Muscle of leg (tissue), 11 donors: Measurements from ENCODE around the gene SLC25A29. TPM values are rescaled to one million over a fixed set of nuclear protein-coding genes. Genes with fewer than 3 reads are reported as not detected.
A peak's percentile ranks its signal among the peaks of the same experiment; 100 is the strongest.

Experiments used
- DNase-seq: peaks from one replicate; pipeline ENCODE4 v3.0.0; 2013
- H3K27ac ChIP-seq: one replicate; pipeline ENCODE4 v1.5.1; 2013; ENCODE audit warnings: mild to moderate bottlenecking, low read length, control low read depth
- H3K27me3 ChIP-seq: one replicate; pipeline ENCODE4 v1.6.1; 2013; ENCODE audit warnings: low read length; ENCODE audit not compliant: control insufficient read depth, insufficient read depth
- H3K36me3 ChIP-seq: one replicate; pipeline ENCODE4 v1.6.1; 2013; ENCODE audit warnings: low read length; ENCODE audit not compliant: control insufficient read depth, insufficient read depth
- H3K4me1 ChIP-seq: one replicate; pipeline ENCODE4 v1.6.1; 2013; ENCODE audit warnings: low read length; ENCODE audit not compliant: control insufficient read depth, insufficient read depth
- H3K4me3 ChIP-seq: one replicate; pipeline ENCODE4 v1.5.1; 2013; ENCODE audit warnings: low read length, control low read depth
- H3K9me3 ChIP-seq: replicated peaks from 2 replicates; pipeline ENCODE4 v1.6.1; 2013; ENCODE audit warnings: low read depth, low read length; ENCODE audit not compliant: control insufficient read depth
- WGBS: methylation state at CpG from one replicate; pipeline ENCODE4 v1.1.5; 2013; ENCODE audit warnings: missing lambda C conversion rate; ENCODE audit not compliant: insufficient coverage; 5-methylcytosine and 5-hydroxymethylcytosine counted together
- polyA plus RNA-seq, 8 donors: library from polyadenylated mRNA; unstranded; fragments of 120-200 nt; gene quantifications; one replicate each; pipeline versions ENCODE4 v1.2.1 to v1.2.3, GENCODE V29; 2013; ENCODE audit warnings: inconsistent platforms in 1 of 8, low replicate concordance in 1 of 8; ENCODE audit not compliant: insufficient read length in 8 of 8, insufficient read depth in 1 of 8
- total RNA-seq: library from RNA; stranded (reverse); fragments of 120-200 nt; gene quantifications from one replicate; pipeline ENCODE4 v1.2.4, GENCODE V29; 2013

SLC25A29 gene
- total and polyA plus RNA-seq, 9 donors = 16.0 to 49.0 (median 30.4) TPM

DNA sequence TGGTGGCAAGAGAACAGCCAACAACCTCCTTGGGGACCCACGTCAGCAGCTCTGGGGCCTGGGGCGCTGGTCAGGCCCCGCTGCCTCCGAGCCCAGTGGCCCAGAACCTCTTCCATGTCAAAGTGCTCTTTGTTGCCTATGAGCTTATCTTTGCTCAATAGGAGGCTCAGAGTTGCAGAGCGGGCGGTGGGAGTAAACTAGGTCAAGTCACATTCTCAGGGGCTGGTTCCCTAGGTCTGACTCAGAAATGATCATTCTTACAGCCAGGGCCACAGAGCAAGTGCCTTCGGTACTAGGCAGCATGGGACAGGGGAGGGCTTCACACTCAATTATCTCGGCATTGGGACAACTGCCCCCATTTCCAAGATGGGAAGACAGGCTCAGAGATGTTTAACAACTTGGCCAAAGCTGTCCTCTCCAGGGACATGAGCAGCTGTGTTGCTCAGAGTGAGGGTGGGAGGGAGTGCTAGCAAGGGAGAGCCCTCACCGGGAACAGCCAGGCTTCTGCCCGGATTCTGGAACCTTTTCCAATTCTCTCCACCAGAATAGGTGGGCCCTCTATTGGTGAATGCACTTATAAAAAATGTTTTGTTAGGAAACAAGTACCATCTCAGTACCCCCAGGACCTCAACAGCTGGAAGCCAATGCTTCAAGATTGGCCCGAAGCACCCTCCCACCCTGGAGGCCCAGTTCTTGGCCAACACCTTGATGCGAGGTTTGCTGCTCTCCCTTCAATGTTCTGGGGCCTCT is 11.9 kb downstream of the SLC25A29 start:
- H3K27me3 ChIP-seq = no peaks in the 10 kb centered on the region
- H3K9me3 ChIP-seq = no peaks in the 10 kb centered on the region
- H3K27ac ChIP-seq = no peak overlapping the region
- no peak overlapping the region for H3K4me3 ChIP-seq
- 75% methylated on average over 9 of the region's 12 CpGs for WGBS
- peaks cover 36% of the 10 kb centered on the region for H3K36me3 ChIP-seq
- peaks cover 42% of the 10 kb centered on the region for H3K4me1 ChIP-seq
- peak; percentile 79 for DNase-seq

DNA sequence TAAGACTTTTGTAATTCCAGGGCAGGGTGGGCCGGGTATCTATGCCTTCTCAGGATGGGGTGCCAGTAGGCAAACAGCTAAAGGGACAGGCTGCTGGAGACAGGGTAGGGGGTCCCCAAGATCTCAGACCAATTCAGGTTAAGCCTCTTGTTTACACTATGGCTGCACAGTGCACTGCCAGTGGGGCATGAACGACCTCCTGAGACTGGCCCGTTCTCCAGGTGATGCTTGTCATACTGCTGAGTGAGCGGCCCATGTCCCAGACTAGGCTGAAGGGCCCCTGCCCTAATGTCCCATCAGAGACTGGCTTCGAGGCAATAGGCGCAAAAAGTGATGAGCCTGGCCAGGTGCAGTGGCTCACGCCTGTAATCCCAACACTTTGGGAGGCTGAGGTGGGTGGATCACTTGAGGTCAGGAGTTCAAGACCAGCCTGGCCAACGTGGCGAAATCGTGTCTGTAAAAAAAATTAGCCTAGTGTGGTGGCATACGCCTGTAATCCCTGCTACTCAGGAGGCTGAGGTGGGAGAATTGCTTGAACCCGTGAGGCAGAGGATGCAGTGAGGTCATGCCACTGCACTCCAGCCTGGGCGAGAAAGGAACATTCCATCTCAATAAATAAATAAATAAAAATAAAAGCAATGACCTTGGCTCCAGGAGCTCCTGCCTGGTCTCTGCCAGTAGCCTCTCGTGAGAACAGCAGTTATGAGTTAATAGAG is 12.6 kb downstream of the SLC25A29 start:
- no peak overlapping the region for H3K27ac ChIP-seq
- 79% methylated on average over 9 of the region's 14 CpGs for WGBS
- H3K4me1 ChIP-seq = peaks cover 47% of the 10 kb centered on the region

DNA sequence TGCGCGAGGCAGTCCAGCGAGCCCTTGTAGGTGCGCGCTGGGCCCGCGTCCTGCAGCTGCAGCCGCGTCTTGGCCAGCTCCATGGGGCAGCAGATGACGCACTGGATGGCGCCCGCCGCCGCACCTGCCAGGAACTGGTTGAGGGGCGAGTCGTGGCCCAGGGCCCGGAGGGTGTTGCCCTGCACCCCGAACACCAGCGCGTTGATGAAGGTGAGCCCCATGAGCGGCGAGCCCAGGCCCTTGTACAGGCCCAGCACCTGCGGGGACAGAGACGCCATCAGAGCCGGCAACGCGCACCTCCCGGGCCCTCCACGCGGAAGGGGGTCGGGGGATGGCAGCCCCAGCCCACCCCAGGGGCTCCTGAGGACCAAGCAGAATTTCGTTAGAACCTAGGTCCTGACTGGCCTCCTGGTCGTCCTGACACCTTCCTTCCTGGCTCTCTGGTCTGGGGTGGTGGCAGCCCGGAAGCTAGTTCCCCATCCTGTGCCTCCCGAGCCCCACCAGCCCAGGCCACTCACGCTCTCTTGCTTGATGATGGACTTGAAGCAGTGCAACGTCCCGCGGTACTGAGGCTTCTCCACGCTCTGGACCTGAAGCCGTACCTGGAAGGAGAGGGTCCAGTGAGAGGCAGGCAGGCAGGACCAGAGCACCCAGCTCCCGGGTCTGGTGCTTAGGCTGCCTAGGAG is 13.3 kb downstream of the SLC25A29 start:
- 92% methylated on average over 42 of the region's 42 CpGs for WGBS
- H3K4me1 ChIP-seq = peaks cover 47% of the 10 kb centered on the region
- H3K4me3 ChIP-seq = no peak overlapping the region
- no peaks in the 10 kb centered on the region for H3K27me3 ChIP-seq
- no peak for DNase-seq
- peaks cover 36% of the 10 kb centered on the region for H3K36me3 ChIP-seq
- H3K9me3 ChIP-seq = no peaks in the 10 kb centered on the region
- H3K27ac ChIP-seq = no peak overlapping the region

More for the DNA sequence above, 12.6 kb downstream of the SLC25A29 start:
- Histone ChIP-seq H3K36me3 (peaks cover 36% of the 10 kb centered on the region), H3K27me3 (no peaks in the 10 kb centered on the region), H3K9me3 (no peaks in the 10 kb centered on the region), H3K4me3 (no peak overlapping the region)
- no peak for DNase-seq

DNA sequence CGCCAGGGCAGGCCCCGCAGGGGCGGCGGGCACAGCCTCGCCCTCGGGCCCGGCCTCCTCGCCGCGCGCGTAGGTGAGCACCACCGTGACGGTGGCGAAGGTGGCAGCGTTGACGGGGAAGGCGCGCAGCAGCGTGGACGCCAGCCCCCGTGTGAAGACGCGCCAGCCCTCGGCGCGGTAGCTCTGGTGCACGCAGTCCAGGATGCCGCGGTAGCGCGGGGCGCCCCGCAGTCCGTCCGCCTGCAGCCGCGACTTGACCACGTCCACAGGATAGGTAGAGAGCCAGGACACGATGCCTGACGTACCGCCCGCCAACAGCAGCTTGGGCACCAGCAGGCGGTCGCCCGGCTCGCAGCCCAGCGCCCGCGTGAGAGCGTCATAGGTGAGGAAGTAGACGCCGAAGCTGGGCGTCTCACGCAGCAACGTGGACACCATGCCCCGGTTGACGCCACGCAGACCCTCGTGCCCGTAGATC is 13.9 kb downstream of the SLC25A29 start:
- Histone ChIP-seq H3K36me3 (peaks cover 36% of the 10 kb centered on the region), H3K4me1 (peaks cover 43% of the 10 kb centered on the region), H3K27me3 (no peaks in the 10 kb centered on the region), H3K27ac (no peak overlapping the region), H3K4me3 (no peak overlapping the region), H3K9me3 (no peaks in the 10 kb centered on the region)
- 95% methylated on average over 61 of the region's 61 CpGs for WGBS
- DNase-seq = no peak

DNA sequence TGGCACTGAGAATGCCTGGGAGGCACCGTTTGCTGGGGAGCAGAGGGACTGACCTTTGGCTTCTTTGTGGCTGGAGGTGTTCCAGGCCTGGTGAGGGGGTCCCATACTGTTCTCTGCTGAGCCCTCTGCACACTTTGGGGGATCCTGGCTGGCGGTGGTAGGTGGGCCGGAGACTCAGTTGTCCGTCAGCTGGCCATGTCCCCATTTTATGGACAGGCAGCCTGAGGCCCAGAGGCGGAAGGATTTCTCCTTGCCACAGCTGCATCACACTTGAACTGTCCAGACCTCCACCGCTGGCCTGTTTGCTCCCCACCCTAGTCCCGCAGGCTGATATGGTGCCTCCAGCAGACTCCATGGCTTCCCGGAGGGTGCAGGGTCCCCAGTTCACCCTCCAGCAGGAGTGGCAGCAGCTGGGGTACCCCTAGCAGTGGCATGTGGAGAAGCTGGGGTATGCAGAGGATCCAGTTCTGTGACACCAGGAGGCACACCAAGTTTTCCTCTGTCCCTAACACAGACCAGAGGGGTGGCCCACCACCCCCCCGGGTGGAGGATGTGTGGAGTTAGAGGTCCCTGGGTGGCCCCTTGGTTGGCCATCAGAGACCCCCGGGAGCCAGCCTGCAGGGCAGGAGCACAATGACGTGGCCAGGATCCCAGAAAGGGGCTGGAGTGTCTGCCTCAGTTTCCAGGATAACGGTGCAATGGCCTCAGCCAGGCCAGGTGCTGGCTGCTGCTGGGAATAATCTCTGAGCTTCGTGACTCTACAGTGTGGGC is 14.8 kb downstream of the SLC25A29 start:
- Histone ChIP-seq H3K36me3 (peaks cover 32% of the 10 kb centered on the region), H3K4me1 (peaks cover 37% of the 10 kb centered on the region), H3K9me3 (no peaks in the 10 kb centered on the region), H3K4me3 (no peak overlapping the region), H3K27ac (no peak overlapping the region), H3K27me3 (no peaks in the 10 kb centered on the region)
- WGBS = 84% methylated on average over 13 of the region's 13 CpGs
- DNase-seq = no peak

DNA sequence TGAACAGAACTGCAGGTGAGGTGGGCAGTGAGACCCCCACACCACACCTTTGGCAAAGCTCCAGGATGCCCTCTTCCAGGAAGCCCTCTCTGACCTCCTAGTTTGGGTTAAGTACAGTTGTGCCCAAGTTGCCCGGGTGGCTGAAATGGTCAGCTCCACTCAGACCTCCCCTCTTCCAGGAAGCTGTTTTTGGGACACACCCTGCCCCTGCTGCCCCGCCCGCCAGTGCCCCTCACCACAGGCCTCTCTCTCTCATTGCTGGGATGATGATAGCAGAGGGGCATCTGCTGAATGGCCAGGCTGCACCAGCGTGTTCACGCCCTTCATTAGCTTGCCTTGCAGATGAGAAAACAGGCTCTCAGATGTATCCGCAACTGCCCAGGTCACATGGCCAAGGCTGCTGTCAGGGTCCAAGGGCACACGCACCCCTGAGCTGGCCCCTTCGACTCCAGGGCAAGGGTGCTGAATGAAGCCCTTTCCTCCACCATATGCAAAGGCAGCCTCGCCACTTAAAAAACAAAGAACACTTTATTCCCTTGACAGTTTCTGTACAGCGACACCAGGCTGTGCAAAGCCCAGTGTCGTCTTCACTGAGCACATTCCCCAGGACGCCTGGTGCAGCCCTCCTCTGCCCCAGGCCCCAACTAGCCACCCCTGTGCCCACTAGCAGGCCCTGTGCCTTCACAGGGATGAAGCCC is 15.5 kb downstream of the SLC25A29 start:
- no peaks in the 10 kb centered on the region for H3K9me3 ChIP-seq
- DNase-seq = no peak
- H3K4me1 ChIP-seq = peaks cover 42% of the 10 kb centered on the region
- H3K27ac ChIP-seq = no peak overlapping the region
- H3K4me3 ChIP-seq = no peak overlapping the region
- H3K36me3 ChIP-seq = peaks cover 32% of the 10 kb centered on the region
- 85% methylated on average over 9 of the region's 12 CpGs for WGBS
- H3K27me3 ChIP-seq = no peaks in the 10 kb centered on the region

DNA sequence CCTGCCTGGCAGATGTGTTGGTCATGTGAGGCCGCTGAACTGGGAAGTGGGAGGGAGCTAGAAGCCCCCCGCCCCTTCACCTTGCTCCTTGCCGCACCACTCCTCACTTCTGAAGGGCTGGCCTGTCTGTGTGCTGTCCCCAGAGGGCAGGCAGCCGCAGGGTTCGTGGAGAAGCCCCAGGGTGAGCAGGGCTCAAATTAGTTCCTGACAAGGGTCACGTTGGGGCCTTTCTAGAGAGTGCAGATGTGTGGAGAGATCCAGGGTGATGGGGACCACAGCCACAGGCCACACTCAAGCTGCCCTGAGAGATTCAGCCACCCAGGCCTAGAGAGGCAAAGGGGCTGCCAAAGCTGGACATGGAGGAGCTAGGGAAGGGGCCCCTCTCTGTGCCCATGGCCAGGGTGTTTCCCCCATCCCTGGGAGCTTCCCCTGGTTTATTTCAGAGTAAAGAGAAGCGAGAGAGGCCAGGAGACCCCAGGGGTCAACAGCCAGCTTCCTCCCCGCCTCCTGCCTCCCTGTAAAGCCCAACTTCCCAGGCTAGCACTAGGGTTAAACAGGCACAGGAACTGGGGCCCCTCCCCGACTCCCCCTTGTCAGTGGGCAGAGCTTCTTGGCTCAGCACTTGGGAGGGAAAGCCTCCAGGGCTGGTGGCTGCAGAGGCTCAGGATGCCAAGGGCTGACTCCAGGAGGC is 16.2 kb downstream of the SLC25A29 start:
- Histone ChIP-seq H3K36me3 (peaks cover 30% of the 10 kb centered on the region), H3K4me1 (peaks cover 45% of the 10 kb centered on the region), H3K4me3 (no peak overlapping the region), H3K27me3 (no peaks in the 10 kb centered on the region), H3K27ac (no peak overlapping the region), H3K9me3 (no peaks in the 10 kb centered on the region)
- 41% methylated on average over 6 of the region's 9 CpGs for WGBS
- no peak for DNase-seq

DNA sequence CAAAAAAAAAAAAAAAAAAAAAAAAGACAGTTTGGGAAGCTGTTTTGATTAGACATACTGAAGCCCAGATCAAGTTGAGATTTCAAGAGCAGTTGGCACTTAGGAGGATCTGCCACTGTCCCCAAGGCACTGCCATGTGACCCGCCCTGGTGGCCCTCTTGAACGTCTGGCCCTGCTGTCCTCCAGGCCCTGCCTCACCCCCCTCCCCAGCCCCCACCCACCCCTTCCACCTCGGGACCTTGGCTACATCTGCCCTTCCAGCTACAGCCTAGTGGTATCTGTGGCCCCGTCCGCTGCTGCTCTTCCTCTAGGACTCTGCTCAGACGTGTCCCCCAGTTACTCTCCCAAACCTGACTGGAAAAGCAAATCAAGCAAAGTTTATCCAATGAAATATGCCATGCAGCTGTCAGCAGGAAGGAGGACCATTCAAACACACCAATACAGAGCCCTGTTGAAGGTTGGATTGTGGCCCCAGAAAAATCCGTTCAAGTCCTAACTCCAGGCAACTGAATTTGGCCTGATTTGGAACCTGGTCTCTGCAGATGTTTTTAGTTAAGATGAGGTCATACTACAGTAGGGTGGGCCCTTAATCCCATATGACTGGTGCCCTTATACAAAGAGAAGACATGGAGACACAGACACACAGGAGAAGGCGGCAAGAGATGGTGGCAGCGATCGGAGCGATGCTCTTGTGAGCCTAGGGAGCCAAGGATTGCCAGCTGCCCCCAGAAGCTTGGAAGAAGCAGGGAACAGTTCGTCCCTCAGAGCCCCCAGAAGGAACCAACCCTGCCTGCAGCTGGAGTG is 17.7 kb downstream of the SLC25A29 start:
- H3K27ac ChIP-seq = no peak overlapping the region
- 73% methylated on average over 6 of the region's 12 CpGs for WGBS
- peaks cover 30% of the 10 kb centered on the region for H3K36me3 ChIP-seq
- no peaks in the 10 kb centered on the region for H3K27me3 ChIP-seq
- H3K4me1 ChIP-seq = peaks cover 40% of the 10 kb centered on the region
- peak; percentile 61 for DNase-seq
- H3K4me3 ChIP-seq = no peak overlapping the region
- H3K9me3 ChIP-seq = no peaks in the 10 kb centered on the region
